CD4-positive, alpha-beta T cell treated with Interleukin-2 at 100 ng/mL for 4 hours (primary cell): ENCODE results near the gene HSP90AB1.

Experiments used
- DNase-seq: peaks from one replicate; pipeline ENCODE4 v3.0.0-alpha.2; 2020; ENCODE audit warnings: low spot score

The HSP90AB1 gene

GRCh38 chr6:44289726-44290260 lies 42.9 kb downstream of the HSP90AB1 start:
- no peak for DNase-seq

- DNase-seq = no peak
These were observed 44.9 kb downstream of the HSP90AB1 start for GRCh38 chr6:44291841-44292240.

- no peak for DNase-seq
These were observed 45.9 kb downstream of the HSP90AB1 start for GRCh38 chr6:44292661-44293365.

GRCh38 chr6:44294832-44295791 lies 48.2 kb downstream of the HSP90AB1 start:
- no peak for DNase-seq

- DNase-seq = peak; percentile 31
These were observed 50.5 kb downstream of the HSP90AB1 start for GRCh38 chr6:44297063-44298038.

- DNase-seq = no peak
These were observed 51.3 kb downstream of the HSP90AB1 start for GRCh38 chr6:44298055-44298803.

GRCh38 chr6:44298864-44299263 lies 52.0 kb downstream of the HSP90AB1 start:
- DNase-seq = no peak

GRCh38 chr6:44300292-44300823 lies 53.5 kb downstream of the HSP90AB1 start:
- no peak for DNase-seq

GRCh38 chr6:44301106-44301505 lies 54.2 kb downstream of the HSP90AB1 start:
- DNase-seq = no peak

GRCh38 chr6:44301782-44302564 lies 55.1 kb downstream of the HSP90AB1 start:
- no peak for DNase-seq

- no peak for DNase-seq
These were observed 56.0 kb downstream of the HSP90AB1 start for GRCh38 chr6:44302856-44303255.
